H9 (cell line): Measurements from ENCODE around the gene CKLF. TPM values are rescaled to one million over a fixed set of nuclear protein-coding genes. Genes with fewer than 3 reads are reported as not detected.

Source experiments
- DNase-seq: peaks from one replicate; pipeline ENCODE4 v3.0.0-alpha.2; 2017
- H2AFZ ChIP-seq: one replicate; pipeline ENCODE4 v1.6.1; 2013; ENCODE audit warnings: mild to moderate bottlenecking, low read length, control low read depth, moderate library complexity
- H2AK5ac ChIP-seq: 2 replicates; pipeline ENCODE4 v1.6.1; 2013; ENCODE audit warnings: low read length, control low read depth, mixed read lengths; ENCODE audit not compliant: insufficient read length
- H2BK120ac ChIP-seq: one replicate; pipeline ENCODE4 v1.6.1; 2013; ENCODE audit warnings: low read depth, mild to moderate bottlenecking, low read length, control low read depth, inconsistent platforms; ENCODE audit not compliant: poor library complexity, severe bottlenecking
- H2BK12ac ChIP-seq: 2 replicates; pipeline ENCODE4 v1.6.1; 2013; ENCODE audit warnings: low read length, control low read depth, mixed read lengths, low read depth; ENCODE audit not compliant: insufficient read length
- H2BK15ac ChIP-seq: 2 replicates; pipeline ENCODE4 v1.6.1; 2013; ENCODE audit warnings: low read depth, low read length, control low read depth
- H2BK20ac ChIP-seq: one replicate; pipeline ENCODE4 v1.6.1; 2013; ENCODE audit warnings: low read depth, mild to moderate bottlenecking, low read length, control low read depth, inconsistent platforms; ENCODE audit not compliant: poor library complexity, severe bottlenecking
- H2BK5ac ChIP-seq: 2 replicates; pipeline ENCODE4 v1.6.1; 2013; ENCODE audit warnings: low read length, control low read depth, mixed read lengths; ENCODE audit not compliant: insufficient read length
- H3K14ac ChIP-seq: 2 replicates; pipeline ENCODE4 v1.6.1; 2013; ENCODE audit warnings: low read length, control low read depth; ENCODE audit not compliant: insufficient read depth
- H3K18ac ChIP-seq: 2 replicates; pipeline ENCODE4 v1.6.1; 2013; ENCODE audit warnings: low read depth, mild to moderate bottlenecking, mixed read lengths, low read length, control low read depth; ENCODE audit not compliant: insufficient read length
- H3K23ac ChIP-seq: 2 replicates; pipeline ENCODE4 v1.6.1; 2013; ENCODE audit warnings: low read length, control low read depth, mixed read lengths, low read depth; ENCODE audit not compliant: insufficient read length
- H3K23me2 ChIP-seq: 2 replicates; pipeline ENCODE4 v1.6.1; 2013; ENCODE audit warnings: low read depth, mild to moderate bottlenecking, mixed read lengths, low read length, control low read depth; ENCODE audit not compliant: insufficient read length, poor library complexity, severe bottlenecking
- H3K27ac ChIP-seq: 2 replicates; pipeline ENCODE4 v1.5.1; 2013; ENCODE audit warnings: low read length, control low read depth, mixed read lengths, low read depth; ENCODE audit not compliant: insufficient read length
- H3K27me3 ChIP-seq: 2 replicates; pipeline ENCODE4 v1.6.1; 2013; ENCODE audit warnings: low read length, control low read depth, inconsistent platforms; ENCODE audit not compliant: insufficient read depth
- H3K4ac ChIP-seq: 2 replicates; pipeline ENCODE4 v1.6.1; 2013; ENCODE audit warnings: low read depth, mild to moderate bottlenecking, control low read depth, inconsistent platforms, low read length, moderate library complexity
- H3K4me1 ChIP-seq: 2 replicates; pipeline ENCODE4 v1.6.1; 2013; ENCODE audit warnings: low read length, control low read depth, inconsistent platforms; ENCODE audit not compliant: insufficient read depth
- H3K4me2 ChIP-seq: 2 replicates; pipeline ENCODE4 v1.6.1; 2013; ENCODE audit warnings: low read length, control low read depth, mixed read lengths; ENCODE audit not compliant: insufficient read length, insufficient read depth
- H3K56ac ChIP-seq: 2 replicates; pipeline ENCODE4 v1.6.1; 2013; ENCODE audit warnings: low read depth, mild to moderate bottlenecking, mixed read lengths, low read length, control low read depth; ENCODE audit not compliant: insufficient read length
- H3K79me1 ChIP-seq: 2 replicates; pipeline ENCODE4 v1.6.1; 2013; ENCODE audit warnings: low read depth, mild to moderate bottlenecking, moderate library complexity, low read length, control low read depth, inconsistent platforms; ENCODE audit not compliant: insufficient read depth, poor library complexity, severe bottlenecking
- H3K79me2 ChIP-seq: 2 replicates; pipeline ENCODE4 v1.6.1; 2013; ENCODE audit warnings: low read length, control low read depth, inconsistent platforms; ENCODE audit not compliant: insufficient read depth
- H3K9ac ChIP-seq: 2 replicates; pipeline ENCODE4 v1.6.1; 2013; ENCODE audit warnings: low read length, control low read depth, mixed read lengths; ENCODE audit not compliant: insufficient read length; ENCODE audit errors: extremely low read depth
- H3K9me3 ChIP-seq: one replicate; pipeline ENCODE4 v1.6.1; 2013; ENCODE audit warnings: low read depth, low read length, inconsistent platforms; ENCODE audit not compliant: control insufficient read depth
- H3T11ph ChIP-seq: one replicate; pipeline ENCODE4 v1.6.1; 2013; ENCODE audit warnings: mild to moderate bottlenecking, low read length, control low read depth, inconsistent platforms
- H4K20me1 ChIP-seq: one replicate; pipeline ENCODE4 v1.6.1; 2013; ENCODE audit not compliant: control insufficient read depth, insufficient read length, insufficient read depth
- H4K5ac ChIP-seq: 2 replicates; pipeline ENCODE4 v1.6.1; 2013; ENCODE audit warnings: low read depth, mild to moderate bottlenecking, mixed read lengths, low read length, control low read depth; ENCODE audit not compliant: insufficient read length
- H4K8ac ChIP-seq: replicated peaks from 2 replicates; pipeline ENCODE4 v1.6.1; 2013; ENCODE audit warnings: low read length, control low read depth, mixed read lengths, low read depth; ENCODE audit not compliant: insufficient read length
- H4K91ac ChIP-seq: 2 replicates; pipeline ENCODE4 v1.6.1; 2013; ENCODE audit warnings: low read depth, mild to moderate bottlenecking, moderate library complexity, mixed read lengths, low read length, control low read depth; ENCODE audit not compliant: insufficient read length
- H3K27ac Mint-ChIP-seq, 3 experiments: 2 replicates in 2 of 3; 3 replicates in 1 of 3; pipeline ENCODE4 v1.8.0; 2020 to 2021; ENCODE audit warnings: mixed read lengths in 3 of 3, mild to moderate bottlenecking in 1 of 3, moderate library complexity in 1 of 3
- H3K27me3 Mint-ChIP-seq: 2 replicates; pipeline ENCODE4 v1.8.0; 2021; ENCODE audit warnings: low read depth, mild to moderate bottlenecking, moderate library complexity, mixed read lengths
- H3K36me3 Mint-ChIP-seq, 3 experiments: 2 replicates in 2 of 3; 3 replicates in 1 of 3; pipeline ENCODE4 v1.8.0; 2020 to 2021; ENCODE audit warnings: low read depth in 3 of 3, mixed read lengths in 3 of 3; ENCODE audit not compliant: insufficient read depth in 1 of 3
- H3K4me1 Mint-ChIP-seq, 2 experiments: 2 replicates each; pipeline ENCODE4 v1.8.0; 2020; ENCODE audit warnings: mixed read lengths in 2 of 2
- H3K4me3 Mint-ChIP-seq, 2 experiments: 2 replicates in 1 of 2; 3 replicates in 1 of 2; pipeline ENCODE4 v1.8.0; 2020 to 2021; ENCODE audit warnings: mild to moderate bottlenecking in 2 of 2, mixed read lengths in 2 of 2, moderate library complexity in 1 of 2
- H3K9me3 Mint-ChIP-seq, 2 experiments: 2 replicates in 1 of 2; 3 replicates in 1 of 2; pipeline ENCODE4 v1.8.0; 2020; ENCODE audit warnings: mild to moderate bottlenecking in 2 of 2, mixed read lengths in 2 of 2, moderate library complexity in 1 of 2
- WGBS: extraction: QIAGEN DNeasy Blood & Tissue Kit; methylation state at CpG from one replicate; pipeline ENCODE4 v1.1.7; 2013; ENCODE audit warnings: missing lambda C conversion rate, low lambda C conversion rate, mixed read lengths; ENCODE audit not compliant: insufficient read length; ENCODE audit errors: extremely low coverage; 5-methylcytosine and 5-hydroxymethylcytosine counted together
- long read RNA-seq: library from polyadenylated mRNA; unstranded; transcript quantifications from one replicate; pipeline ENCODE4 v2.0.0, GENCODE V29; 2020
- total RNA-seq: library from RNA; stranded (reverse); gene quantifications from 2 replicates; pipeline ENCODE4 v1.2.1, GENCODE V29; 2021
- TF ChIP-seq, protein P1 (sequence below): fragments of 200-600 bp; sonication (generic); conservative IDR thresholded peaks from 3 replicates; pipeline ENCODE4 v1.8.0; 2021; ENCODE audit warnings: antibody characterized with exemption, mild to moderate bottlenecking

Gene CKLF, protein sequence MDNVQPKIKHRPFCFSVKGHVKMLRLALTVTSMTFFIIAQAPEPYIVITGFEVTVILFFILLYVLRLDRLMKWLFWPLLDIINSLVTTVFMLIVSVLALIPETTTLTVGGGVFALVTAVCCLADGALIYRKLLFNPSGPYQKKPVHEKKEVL
- 23.1 and 25.9 TPM in 2 replicates for total RNA-seq
- long read RNA-seq, transcript CKLF-201 (4 exons, 669 nt): major isoform, 6 of 15 reads
- long read RNA-seq, partial matches to known transcripts: 1 of 15 reads
- long read RNA-seq, other reads (novel, unspliced or antisense): 3 of 15 reads

DNA sequence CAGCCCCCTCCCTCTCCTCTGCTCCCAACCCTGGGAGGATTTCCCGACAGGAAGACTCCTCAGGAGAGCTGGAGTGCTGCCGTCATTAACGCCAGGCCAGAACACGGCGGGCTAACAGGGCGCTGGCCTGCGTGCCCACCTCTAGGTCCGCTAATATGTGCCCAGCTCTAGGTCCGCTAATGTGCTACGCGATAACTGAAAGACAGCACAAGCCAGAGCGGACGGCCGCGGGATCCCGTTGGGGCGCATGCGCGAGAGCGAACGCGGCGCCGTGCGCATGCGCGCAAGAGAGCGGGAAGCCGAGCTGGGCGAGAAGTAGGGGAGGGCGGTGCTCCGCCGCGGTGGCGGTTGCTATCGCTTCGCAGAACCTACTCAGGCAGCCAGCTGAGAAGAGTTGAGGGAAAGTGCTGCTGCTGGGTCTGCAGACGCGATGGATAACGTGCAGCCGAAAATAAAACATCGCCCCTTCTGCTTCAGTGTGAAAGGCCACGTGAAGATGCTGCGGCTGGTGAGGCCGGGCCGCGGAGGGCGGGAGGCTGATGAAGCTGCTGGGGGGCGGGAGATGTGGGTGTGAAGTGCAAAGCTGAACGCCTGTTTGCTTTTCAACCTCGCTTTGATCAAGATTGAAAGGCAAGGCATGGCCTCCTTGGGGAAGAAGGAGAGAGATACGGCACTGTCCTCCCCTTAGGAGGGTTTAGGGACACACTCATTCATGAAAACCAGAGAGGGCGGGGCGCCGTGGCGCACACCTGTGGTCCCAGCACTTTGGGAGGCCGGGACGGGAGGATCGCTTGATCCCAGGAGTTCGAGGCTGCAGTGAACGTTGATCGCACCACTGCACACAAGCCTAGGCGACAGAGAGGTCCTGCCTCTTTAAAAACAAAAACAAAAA is at the start of gene CKLF:
CKLF (plus strand) TSS at position 291 of the 892 bp plus-strand sequence; CDS start at position 431, 140 bp downstream.
- H3K79me1 ChIP-seq: no peaks in the 10 kb centered on the region
- H3K4me2 ChIP-seq: peak within 1 kb of the TSS; percentile 69
- Mint-ChIP-seq H3K27ac (peak within 1 kb of the TSS in 1 of 3 experiments; percentile 22; a peak in 1 of 7 replicates), H3K4me1 (peaks cover 13 to 19% of the 10 kb centered on the region in 2 experiments), H3K36me3 (peaks cover 2 to 11% (median 4%) of the 10 kb centered on the region in 3 experiments; a peak in 5 of 7 replicates), H3K4me3 (peak within 1 kb of the TSS; percentile 66 to 70), H3K27me3 (peaks cover 19% of the 10 kb centered on the region), H3K9me3 (peaks cover 3 to 5% of the 10 kb centered on the region in 2 experiments; a peak in 2 of 5 replicates)
- WGBS: no CpG with 5 or more reads among the region's 63 CpGs
- H2BK20ac ChIP-seq: no peak within 1 kb of the TSS
- H3K4ac ChIP-seq: no peak within 1 kb of the TSS
- no peak within 1 kb of the TSS for H2BK12ac ChIP-seq
- H4K5ac ChIP-seq: no peak within 1 kb of the TSS
- H3K9me3 ChIP-seq: no peaks in the 10 kb centered on the region
- H3K9ac ChIP-seq: peak within 1 kb of the TSS; percentile 59
- peak; percentile 89 for DNase-seq
- no peaks in the 10 kb centered on the region for H3K4me1 ChIP-seq
- no peak within 1 kb of the TSS for H2AFZ ChIP-seq
- no peak within 1 kb of the TSS for H2AK5ac ChIP-seq
- H2BK5ac ChIP-seq: no peak within 1 kb of the TSS
- H3K27me3 ChIP-seq: no peaks in the 10 kb centered on the region; the same call in 1 of the 2 replicates
- no peak within 1 kb of the TSS for H2BK15ac ChIP-seq
- peak within 1 kb of the TSS; percentile 52 for H4K8ac ChIP-seq
- H3K18ac ChIP-seq: peak within 1 kb of the TSS; percentile 96
- no peak within 1 kb of the TSS for H3K27ac ChIP-seq
- no peaks in the 10 kb centered on the region for H3K79me2 ChIP-seq
- H2BK120ac ChIP-seq: no peak within 1 kb of the TSS
- no peak within 1 kb of the TSS for H3T11ph ChIP-seq
- TF ChIP-seq, protein P1, sequence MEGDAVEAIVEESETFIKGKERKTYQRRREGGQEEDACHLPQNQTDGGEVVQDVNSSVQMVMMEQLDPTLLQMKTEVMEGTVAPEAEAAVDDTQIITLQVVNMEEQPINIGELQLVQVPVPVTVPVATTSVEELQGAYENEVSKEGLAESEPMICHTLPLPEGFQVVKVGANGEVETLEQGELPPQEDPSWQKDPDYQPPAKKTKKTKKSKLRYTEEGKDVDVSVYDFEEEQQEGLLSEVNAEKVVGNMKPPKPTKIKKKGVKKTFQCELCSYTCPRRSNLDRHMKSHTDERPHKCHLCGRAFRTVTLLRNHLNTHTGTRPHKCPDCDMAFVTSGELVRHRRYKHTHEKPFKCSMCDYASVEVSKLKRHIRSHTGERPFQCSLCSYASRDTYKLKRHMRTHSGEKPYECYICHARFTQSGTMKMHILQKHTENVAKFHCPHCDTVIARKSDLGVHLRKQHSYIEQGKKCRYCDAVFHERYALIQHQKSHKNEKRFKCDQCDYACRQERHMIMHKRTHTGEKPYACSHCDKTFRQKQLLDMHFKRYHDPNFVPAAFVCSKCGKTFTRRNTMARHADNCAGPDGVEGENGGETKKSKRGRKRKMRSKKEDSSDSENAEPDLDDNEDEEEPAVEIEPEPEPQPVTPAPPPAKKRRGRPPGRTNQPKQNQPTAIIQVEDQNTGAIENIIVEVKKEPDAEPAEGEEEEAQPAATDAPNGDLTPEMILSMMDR: no peak
- no peak within 1 kb of the TSS for H4K91ac ChIP-seq
- H3K56ac ChIP-seq: no peak within 1 kb of the TSS
- peak within 1 kb of the TSS; percentile 95 for H3K14ac ChIP-seq
- H3K23me2 ChIP-seq: peaks cover 12% of the 10 kb centered on the region
- no peak within 1 kb of the TSS for H3K23ac ChIP-seq
- no peaks in the 10 kb centered on the region for H4K20me1 ChIP-seq
